T-cell (primary cell): ENCODE measurements around the gene KRTAP9-1. TPM values are rescaled to one million over a fixed set of nuclear protein-coding genes. Genes with fewer than 3 reads are reported as not detected.
"Not testable (repeated sequence)": the region's sequence is repeated elsewhere in the genome, so short reads cannot be mapped to it uniquely, and the experiment has no call there.

ENCODE experiments used
- ATAC-seq, 4 experiments: fragments of 200-7000 bp in 3 of 4; fragments of 150-1000 bp in 1 of 4; cut with Tn5 transposase; replicated peaks in 1 of 4; 1 replicate in 3 of 4; 2 replicates in 1 of 4; pipeline ENCODE4 v1.10.0; 2021; ENCODE audit warnings: moderate library complexity in 3 of 4, mild to moderate bottlenecking in 2 of 4, moderate number of reproducible peaks in 1 of 4
- CTCF ChIA-PET, 2 donors: fragments of 300-600 bp; sonication (Branson Sonifier 250); formaldehyde crosslinking; loops; one replicate each; lab custom pipeline; 2022; ENCODE audit warnings: antibody characterized with exemption in 2 of 2; lab: Charles Lee
- POLR2A ChIA-PET, 2 donors: fragments of 300-600 bp; sonication (Branson Sonifier 250); formaldehyde crosslinking; loops; one replicate each; lab custom pipeline; 2022; ENCODE audit warnings: antibody characterized with exemption in 2 of 2; lab: Charles Lee
- DNase-seq, 35 experiments: peaks; one replicate each; pipeline versions ENCODE4 v3.0.0 to v3.0.0-alpha.2; 2013 to 2023
- H3K27ac ChIP-seq: one replicate; pipeline ENCODE4 v1.5.1; 2013; ENCODE audit warnings: low read length
- H3K27me3 ChIP-seq, 2 experiments: replicated peaks in 1 of 2; 1 replicate in 1 of 2; 2 replicates in 1 of 2; pipeline versions ENCODE4 v1.6.1 to v1.7.0; 2013; ENCODE audit warnings: low read length in 1 of 2, mixed read lengths in 1 of 2; ENCODE audit not compliant: control insufficient read depth in 2 of 2, insufficient read depth in 2 of 2; ENCODE audit errors: extremely low read depth in 1 of 2
- H3K36me3 ChIP-seq, 2 donors: 1 replicate in 1 of 2; 2 replicates in 1 of 2; pipeline versions ENCODE4 v1.6.1 to v1.7.0; 2013; ENCODE audit warnings: low read length in 1 of 2; ENCODE audit not compliant: control insufficient read depth in 2 of 2, insufficient read depth in 1 of 2; ENCODE audit errors: extremely low read depth in 1 of 2
- H3K4me1 ChIP-seq, 2 experiments: 1 replicate in 1 of 2; 2 replicates in 1 of 2; pipeline versions ENCODE4 v1.6.1 to v1.7.0; 2013; ENCODE audit warnings: low read length in 2 of 2, mixed read lengths in 1 of 2; ENCODE audit not compliant: insufficient read depth in 2 of 2, control insufficient read depth in 1 of 2; ENCODE audit errors: extremely low read depth in 1 of 2
- H3K4me3 ChIP-seq, 2 donors: 1 replicate in 1 of 2; 2 replicates in 1 of 2; pipeline versions ENCODE4 v1.5.1 to v1.7.0; 2013; ENCODE audit warnings: mild to moderate bottlenecking in 2 of 2, low read length in 1 of 2, moderate library complexity in 1 of 2; ENCODE audit not compliant: control insufficient read depth in 1 of 2; ENCODE audit errors: extremely low read depth in 1 of 2
- H3K9me3 ChIP-seq: 2 replicates; pipeline ENCODE4 v1.7.0; 2013
- H3K27ac Mint-ChIP-seq, 2 donors: one replicate each; pipeline ENCODE4 v1.8.0; 2020 to 2021; ENCODE audit warnings: mild to moderate bottlenecking in 2 of 2, mixed read lengths in 2 of 2
- H3K27me3 Mint-ChIP-seq, 2 donors: one replicate each; pipeline ENCODE4 v1.8.0; 2021 to 2022; ENCODE audit warnings: mixed read lengths in 2 of 2
- H3K36me3 Mint-ChIP-seq: one replicate; pipeline ENCODE4 v1.8.0; 2021; ENCODE audit warnings: mixed read lengths
- H3K4me1 Mint-ChIP-seq, 3 donors: one replicate each; pipeline ENCODE4 v1.8.0; 2020 to 2022; ENCODE audit warnings: mixed read lengths in 3 of 3, mild to moderate bottlenecking in 1 of 3
- H3K4me3 Mint-ChIP-seq, 3 donors: one replicate each; pipeline ENCODE4 v1.8.0; 2020 to 2022; ENCODE audit warnings: mild to moderate bottlenecking in 3 of 3, mixed read lengths in 3 of 3, moderate library complexity in 3 of 3
- H3K9me3 Mint-ChIP-seq, 3 donors: one replicate each; pipeline ENCODE4 v1.8.0; 2020 to 2022; ENCODE audit warnings: mixed read lengths in 3 of 3
- WGBS: methylation state at CpG from one replicate; pipeline ENCODE4 v1.1.5; 2013; ENCODE audit warnings: missing lambda C conversion rate; ENCODE audit not compliant: insufficient coverage; 5-methylcytosine and 5-hydroxymethylcytosine counted together
- total RNA-seq, 35 experiments: library from RNA in 6 of 35; stranded (reverse) in 6 of 35; fragments of 120-200 nt in 1 of 35; gene quantifications; one replicate each; pipeline versions ENCODE4 v1.2.1 to v1.2.4 and lab custom pipeline; 2013 to 2026

KRTAP9-1 gene
- total RNA-seq, 5 donors from 2014 or later (not counting 1 experiment from before 2014, with no cell fraction given), result not detected

GRCh38 chr17:41237116-41237515 lies 47.4 kb downstream of the KRTAP9-1 start:
- 68% methylated on average over 2 of the region's 4 CpGs for WGBS
- POLR2A ChIA-PET, H3K27ac Mint-ChIP-seq: not testable (repeated sequence)

GRCh38 chr17:41237949-41238437 lies 48.3 kb downstream of the KRTAP9-1 start, which contains the start of gene KRTAP9-8:
Gene KRTAP9-8, plus strand, starts transcription at chr17:41237999. Its CDS starts 53 bp downstream, at chr17:41238052.
- H3K27ac Mint-ChIP-seq, H3K4me3 ChIP-seq, H3K27ac ChIP-seq, H3K36me3 Mint-ChIP-seq, CTCF ChIA-PET, H3K27me3 ChIP-seq, H3K36me3 ChIP-seq, H3K4me3 Mint-ChIP-seq, POLR2A ChIA-PET, H3K4me1 ChIP-seq, DNase-seq, H3K9me3 ChIP-seq, H3K9me3 Mint-ChIP-seq, ATAC-seq: not testable (repeated sequence)
- WGBS, result 70% methylated on average over 2 of the region's 3 CpGs
- Mint-ChIP-seq H3K4me1 (peaks cover 0 to 15% (median 0%) of the 10 kb centered on the region in 3 donors), H3K27me3 (peaks cover 27 to 28% of the 10 kb centered on the region in 2 donors)

More at GRCh38 chr17:41237116-41237515, 47.4 kb downstream of the KRTAP9-1 start:
- Mint-ChIP-seq H3K4me1 (peaks cover 0 to 17% (median 0%) of the 10 kb centered on the region in 3 donors), H3K27me3 (peaks cover 30% of the 10 kb centered on the region in 2 donors)
- H3K27me3 ChIP-seq, H3K36me3 ChIP-seq, H3K9me3 ChIP-seq, H3K9me3 Mint-ChIP-seq, H3K27ac ChIP-seq, H3K36me3 Mint-ChIP-seq, H3K4me1 ChIP-seq, H3K4me3 ChIP-seq, DNase-seq, H3K4me3 Mint-ChIP-seq, ATAC-seq, CTCF ChIA-PET: not testable (repeated sequence)

Other genes with a start within 250 kb of the KRTAP9-1 start
- not detected for gene KRT39, start 222.9 kb upstream of the KRTAP9-1 start, total RNA-seq
- gene KRT40, start 205.6 kb upstream of the KRTAP9-1 start, total RNA-seq, result not detected
- gene KRTAP3-3, start 195.7 kb upstream of the KRTAP9-1 start, total RNA-seq, result not detected
- not detected for gene KRTAP3-2, start 190.0 kb upstream of the KRTAP9-1 start, total RNA-seq
- gene KRTAP3-1, start 180.8 kb upstream of the KRTAP9-1 start, total RNA-seq, result not detected
- not detected for gene KRTAP1-5, start 162.7 kb upstream of the KRTAP9-1 start, total RNA-seq
- not detected for gene KRTAP1-4, start 159.7 kb upstream of the KRTAP9-1 start, total RNA-seq
- gene KRTAP1-3, start 155.0 kb upstream of the KRTAP9-1 start, total RNA-seq, result not detected
- not detected for gene KRTAP1-1, start 148.4 kb upstream of the KRTAP9-1 start, total RNA-seq
- not detected for gene KRTAP2-1, start 142.6 kb upstream of the KRTAP9-1 start, total RNA-seq
- not detected for gene KRTAP2-2, start 134.7 kb upstream of the KRTAP9-1 start, total RNA-seq
- not detected for gene KRTAP2-3, start 129.8 kb upstream of the KRTAP9-1 start, total RNA-seq
- not detected for gene KRTAP2-4, start 124.0 kb upstream of the KRTAP9-1 start, total RNA-seq
- not detected for gene KRTAP4-7, start 105.7 kb upstream of the KRTAP9-1 start, total RNA-seq
- gene KRTAP4-8, start 91.7 kb upstream of the KRTAP9-1 start, total RNA-seq, result not detected
- not detected for gene KRTAP4-16, start 87.7 kb upstream of the KRTAP9-1 start, total RNA-seq
- gene KRTAP4-9, start 84.5 kb upstream of the KRTAP9-1 start, total RNA-seq, result not detected
- not detected for gene KRTAP4-11, start 71.5 kb upstream of the KRTAP9-1 start, total RNA-seq
- gene KRTAP4-12, start 65.7 kb upstream of the KRTAP9-1 start, total RNA-seq, result not detected
- gene KRTAP4-6, start 49.3 kb upstream of the KRTAP9-1 start, total RNA-seq, result not detected
- gene KRTAP4-5, start 40.1 kb upstream of the KRTAP9-1 start, total RNA-seq, result not detected
- not detected for gene KRTAP4-4, start 29.1 kb upstream of the KRTAP9-1 start, total RNA-seq
- not detected for gene KRTAP4-3, start 21.7 kb upstream of the KRTAP9-1 start, total RNA-seq
- gene KRTAP4-2, start 11.7 kb upstream of the KRTAP9-1 start, total RNA-seq, result not detected
- not detected for gene KRTAP4-1, start 5.0 kb upstream of the KRTAP9-1 start, total RNA-seq
- gene KRTAP9-2, start 36.8 kb downstream of the KRTAP9-1 start, total RNA-seq, result not detected
- gene KRTAP9-3, start 42.6 kb downstream of the KRTAP9-1 start, total RNA-seq, result not detected
- not detected for gene KRTAP9-8, start 48.1 kb downstream of the KRTAP9-1 start, total RNA-seq
- gene KRTAP9-4, start 59.8 kb downstream of the KRTAP9-1 start, total RNA-seq, result not detected
- not detected for gene KRTAP9-9, start 65.5 kb downstream of the KRTAP9-1 start, total RNA-seq
- gene KRTAP9-6, start 75.5 kb downstream of the KRTAP9-1 start, total RNA-seq, result not detected
- gene KRTAP9-7, start 85.8 kb downstream of the KRTAP9-1 start, total RNA-seq, result not detected
- gene KRTAP29-1, start 113.0 kb downstream of the KRTAP9-1 start, total RNA-seq, result under 1 TPM in 2 of 5 donors, not detected in 3; 0.43 to 0.84 TPM
- gene KRTAP16-1, start 119.4 kb downstream of the KRTAP9-1 start, total RNA-seq, result 1 to 10 TPM in 1 of 5 donors, under 1 TPM in 3, not detected in 1; 0.16 to 1.1 (median 0.45) TPM
- gene KRTAP17-1, start 125.8 kb downstream of the KRTAP9-1 start, total RNA-seq, result not detected
- gene KRT33A, start 160.9 kb downstream of the KRTAP9-1 start, total RNA-seq, result not detected
- gene KRT33B, start 179.9 kb downstream of the KRTAP9-1 start, total RNA-seq, result not detected
- not detected for gene KRT34, start 192.4 kb downstream of the KRTAP9-1 start, total RNA-seq
- gene KRT31, start 207.7 kb downstream of the KRTAP9-1 start, total RNA-seq, result not detected
- gene KRT37, start 234.7 kb downstream of the KRTAP9-1 start, total RNA-seq, result not detected